ENCODE data around the gene LYST. TPM values are rescaled to one million over a fixed set of nuclear protein-coding genes. Genes with fewer than 3 reads are reported as not detected.

Gene LYST
- total and polyA plus RNA-seq, 7 donors, result 6.6 to 53.2 (median 21.9) TPM

- no peaks in the 10 kb centered on the region for H3K4me1 ChIP-seq
- H3K27ac ChIP-seq, result no peak overlapping the region
- 95 to 96% methylated on average over 6 of the region's 6 CpGs for WGBS, 2 donors
- peaks cover 5 to 94% (median 19%) of the 10 kb centered on the region in 4 donors for H3K36me3 ChIP-seq
- no peak for DNase-seq
- no peak overlapping the region for H3K4me3 ChIP-seq
- no peaks in the 10 kb centered on the region for H3K27me3 ChIP-seq
- intact Hi-C loops (cut with DNase I), result no loop called here
- H3K9me3 ChIP-seq, result no peaks in the 10 kb centered on the region
- TF ChIP-seq POLR2AphosphoS5 (IDR thresholded peaks at IDR 0.05), result no peak
- TF ChIP-seq POLR2A (IDR thresholded peaks at IDR 0.05), result no peak
- no peak for TF ChIP-seq EP300 (IDR thresholded peaks at IDR 0.05)
- TF ChIP-seq, protein P1, sequence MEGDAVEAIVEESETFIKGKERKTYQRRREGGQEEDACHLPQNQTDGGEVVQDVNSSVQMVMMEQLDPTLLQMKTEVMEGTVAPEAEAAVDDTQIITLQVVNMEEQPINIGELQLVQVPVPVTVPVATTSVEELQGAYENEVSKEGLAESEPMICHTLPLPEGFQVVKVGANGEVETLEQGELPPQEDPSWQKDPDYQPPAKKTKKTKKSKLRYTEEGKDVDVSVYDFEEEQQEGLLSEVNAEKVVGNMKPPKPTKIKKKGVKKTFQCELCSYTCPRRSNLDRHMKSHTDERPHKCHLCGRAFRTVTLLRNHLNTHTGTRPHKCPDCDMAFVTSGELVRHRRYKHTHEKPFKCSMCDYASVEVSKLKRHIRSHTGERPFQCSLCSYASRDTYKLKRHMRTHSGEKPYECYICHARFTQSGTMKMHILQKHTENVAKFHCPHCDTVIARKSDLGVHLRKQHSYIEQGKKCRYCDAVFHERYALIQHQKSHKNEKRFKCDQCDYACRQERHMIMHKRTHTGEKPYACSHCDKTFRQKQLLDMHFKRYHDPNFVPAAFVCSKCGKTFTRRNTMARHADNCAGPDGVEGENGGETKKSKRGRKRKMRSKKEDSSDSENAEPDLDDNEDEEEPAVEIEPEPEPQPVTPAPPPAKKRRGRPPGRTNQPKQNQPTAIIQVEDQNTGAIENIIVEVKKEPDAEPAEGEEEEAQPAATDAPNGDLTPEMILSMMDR (IDR thresholded peaks at IDR 0.05), result no peak
Observed at GRCh38 chr1:235746245-235746644, 120.5 kb downstream of the LYST start.

DNA sequence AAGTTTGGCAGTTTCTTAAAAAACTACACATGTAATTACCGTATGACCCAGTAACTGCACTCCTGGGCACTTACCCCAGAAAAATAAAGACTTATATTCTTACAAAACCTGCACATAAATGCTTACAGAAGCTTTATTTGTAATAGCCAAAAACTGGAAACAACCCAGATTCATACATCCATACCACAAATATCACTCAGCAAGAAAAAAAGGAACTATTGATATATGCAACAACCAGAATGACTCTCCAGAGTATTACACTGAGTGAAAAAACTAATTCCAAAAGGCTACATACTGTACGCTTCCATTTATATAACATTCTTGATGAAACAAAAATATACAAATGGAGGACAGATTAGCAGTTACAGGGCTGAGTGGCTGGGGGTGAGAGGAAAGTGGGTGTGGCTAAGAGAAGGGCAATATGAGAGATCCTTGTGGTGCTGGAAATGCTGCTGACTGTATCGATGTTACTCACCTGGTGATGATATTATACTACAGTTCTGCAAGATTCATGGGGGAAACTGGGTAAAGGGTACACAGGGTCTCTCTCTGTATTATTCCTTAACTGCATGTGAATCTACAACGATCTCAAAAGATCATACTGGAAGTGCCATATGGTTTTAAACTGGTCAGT is 121.1 kb downstream of the LYST start:
- WGBS, 2 donors, result 91% methylated on average over 4 of the region's 4 CpGs
- no peaks in the 10 kb centered on the region for H3K9me3 ChIP-seq
- no peaks in the 10 kb centered on the region for H3K27me3 ChIP-seq
- no peaks in the 10 kb centered on the region for H3K4me1 ChIP-seq
- peaks cover 5 to 93% (median 18%) of the 10 kb centered on the region in 4 donors for H3K36me3 ChIP-seq
- DNase-seq, result no peak
- no peak overlapping the region for H3K4me3 ChIP-seq
- H3K27ac ChIP-seq, result no peak overlapping the region
- no peak for TF ChIP-seq POLR2AphosphoS5 (IDR thresholded peaks at IDR 0.05)
- no peak for TF ChIP-seq EP300 (IDR thresholded peaks at IDR 0.05)
- no peak for TF ChIP-seq POLR2A (IDR thresholded peaks at IDR 0.05)
- TF ChIP-seq, protein P1 (IDR thresholded peaks at IDR 0.05), result no peak
- intact Hi-C loops (cut with DNase I), result no loop called here

- WGBS, 2 donors, result 96 to 97% methylated on average over 5 of the region's 5 CpGs
- Histone ChIP-seq H3K4me3 (no peak overlapping the region), H3K4me1 (peaks cover 0 to 3% (median 0%) of the 10 kb centered on the region in 4 donors), H3K27ac (no peak overlapping the region), H3K27me3 (no peaks in the 10 kb centered on the region), H3K36me3 (peaks cover 5 to 92% (median 17%) of the 10 kb centered on the region in 4 donors), H3K9me3 (no peaks in the 10 kb centered on the region)
- TF ChIP-seq POLR2AphosphoS5 (IDR thresholded peaks at IDR 0.05), result no peak
- TF ChIP-seq POLR2A (IDR thresholded peaks at IDR 0.05), result no peak
- TF ChIP-seq, protein P1 (IDR thresholded peaks at IDR 0.05), result no peak
- DNase-seq, result no peak
- intact Hi-C loops (cut with DNase I), result no loop called here
Observed at GRCh38 chr1:235742914-235743599, 123.6 kb downstream of the LYST start.

DNA sequence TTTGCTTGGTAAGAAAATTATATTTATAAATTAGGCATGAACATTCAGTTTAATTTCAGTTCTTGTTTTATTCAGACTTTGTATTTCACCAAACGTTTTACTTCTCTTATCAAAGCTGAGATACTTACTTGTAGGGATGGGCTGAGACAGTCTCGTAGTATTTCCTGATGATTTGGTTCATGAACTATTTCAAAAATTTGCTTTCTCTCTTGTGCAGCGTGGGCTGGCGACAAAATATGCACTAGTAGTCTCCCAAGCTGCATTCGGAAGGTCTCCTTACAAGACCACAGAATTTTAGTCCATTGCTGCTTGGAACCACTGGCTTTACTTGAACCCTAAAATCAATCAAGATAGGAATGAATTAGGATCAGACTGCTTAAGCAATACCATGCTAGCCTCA is 125.4 kb downstream of the LYST start:
- H3K4me3 ChIP-seq, result no peak overlapping the region
- TF ChIP-seq POLR2AphosphoS5 (IDR thresholded peaks at IDR 0.05) (no peak), EP300 (IDR thresholded peaks at IDR 0.05) (no peak), POLR2A (IDR thresholded peaks at IDR 0.05) (no peak)
- TF ChIP-seq, protein P1 (IDR thresholded peaks at IDR 0.05), result no peak
- intact Hi-C loops (cut with DNase I), result no loop called here
- 79 to 81% methylated on average over 5 of the region's 5 CpGs for WGBS, 2 donors
- no peak overlapping the region for H3K27ac ChIP-seq
- no peaks in the 10 kb centered on the region for H3K27me3 ChIP-seq
- H3K4me1 ChIP-seq, result peaks cover 0 to 3% (median 0%) of the 10 kb centered on the region in 4 donors
- peaks cover 5 to 84% (median 17%) of the 10 kb centered on the region in 4 donors for H3K36me3 ChIP-seq
- DNase-seq, result no peak
- H3K9me3 ChIP-seq, result no peaks in the 10 kb centered on the region

All from sigmoid colon (tissue), 7 donors.